Measurements from ENCODE around the gene SH2D4B. TPM values are rescaled to one million over a fixed set of nuclear protein-coding genes. Genes with fewer than 3 reads are reported as not detected.

SH2D4B gene
- total RNA-seq, 1 donor from 2014 or later, result not detected

DNA sequence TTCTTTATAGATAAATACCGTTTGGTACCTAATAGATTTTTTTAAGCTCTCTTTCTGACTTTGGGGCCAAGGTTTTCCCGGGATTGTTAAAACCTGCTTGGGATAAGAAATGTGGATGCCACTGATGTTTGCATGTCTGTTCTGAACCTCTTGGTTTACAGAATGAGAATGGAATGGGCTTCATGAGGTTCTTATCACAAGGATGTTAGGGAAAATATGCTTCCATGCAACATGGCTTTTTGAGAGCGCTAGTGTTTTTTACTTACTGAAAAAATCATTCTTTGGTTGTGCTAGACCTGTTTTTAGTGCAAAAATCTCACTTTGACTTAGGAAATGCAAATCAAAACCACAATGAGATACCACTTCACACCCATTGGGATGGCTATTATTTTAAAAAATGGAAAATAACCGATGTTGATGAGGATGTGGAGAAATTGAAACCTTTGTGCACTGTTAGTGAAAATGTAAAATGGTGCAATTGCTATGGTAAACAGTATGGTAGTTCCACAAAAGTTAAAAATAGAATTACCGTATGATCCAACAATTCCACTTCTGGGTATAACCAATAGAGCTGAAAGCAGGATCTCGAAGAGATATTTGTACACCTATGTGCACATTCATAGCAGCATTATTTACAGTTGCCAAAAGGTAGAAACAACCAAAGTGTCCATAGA lies 44.7 kb upstream of the SH2D4B start:
- Histone ChIP-seq H3K4me1 (peaks cover 77% of the 10 kb centered on the region), H3K4me3 (no peak overlapping the region), H3K9me3 (no peaks in the 10 kb centered on the region), H3K36me3 (peaks cover 0 to 19% of the 10 kb centered on the region in 2 donors), H3K27me3 (no peaks in the 10 kb centered on the region), H3K27ac (no peak overlapping the region)
- no peak for DNase-seq (ENCODE audit: extremely low spot score in 2 of 2)
- TF ChIP-seq, protein P1, sequence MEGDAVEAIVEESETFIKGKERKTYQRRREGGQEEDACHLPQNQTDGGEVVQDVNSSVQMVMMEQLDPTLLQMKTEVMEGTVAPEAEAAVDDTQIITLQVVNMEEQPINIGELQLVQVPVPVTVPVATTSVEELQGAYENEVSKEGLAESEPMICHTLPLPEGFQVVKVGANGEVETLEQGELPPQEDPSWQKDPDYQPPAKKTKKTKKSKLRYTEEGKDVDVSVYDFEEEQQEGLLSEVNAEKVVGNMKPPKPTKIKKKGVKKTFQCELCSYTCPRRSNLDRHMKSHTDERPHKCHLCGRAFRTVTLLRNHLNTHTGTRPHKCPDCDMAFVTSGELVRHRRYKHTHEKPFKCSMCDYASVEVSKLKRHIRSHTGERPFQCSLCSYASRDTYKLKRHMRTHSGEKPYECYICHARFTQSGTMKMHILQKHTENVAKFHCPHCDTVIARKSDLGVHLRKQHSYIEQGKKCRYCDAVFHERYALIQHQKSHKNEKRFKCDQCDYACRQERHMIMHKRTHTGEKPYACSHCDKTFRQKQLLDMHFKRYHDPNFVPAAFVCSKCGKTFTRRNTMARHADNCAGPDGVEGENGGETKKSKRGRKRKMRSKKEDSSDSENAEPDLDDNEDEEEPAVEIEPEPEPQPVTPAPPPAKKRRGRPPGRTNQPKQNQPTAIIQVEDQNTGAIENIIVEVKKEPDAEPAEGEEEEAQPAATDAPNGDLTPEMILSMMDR (IDR thresholded peaks at IDR 0.05), result no peak
- TF ChIP-seq POLR2A (IDR thresholded peaks at IDR 0.05), result no peak
- TF ChIP-seq POLR2AphosphoS5 (IDR thresholded peaks at IDR 0.05; ENCODE audit: insufficient read depth in 1 of 2, low read depth in 1 of 2), result no peak
- intact Hi-C loops (cut with DNase I), result no loop called here

DNA sequence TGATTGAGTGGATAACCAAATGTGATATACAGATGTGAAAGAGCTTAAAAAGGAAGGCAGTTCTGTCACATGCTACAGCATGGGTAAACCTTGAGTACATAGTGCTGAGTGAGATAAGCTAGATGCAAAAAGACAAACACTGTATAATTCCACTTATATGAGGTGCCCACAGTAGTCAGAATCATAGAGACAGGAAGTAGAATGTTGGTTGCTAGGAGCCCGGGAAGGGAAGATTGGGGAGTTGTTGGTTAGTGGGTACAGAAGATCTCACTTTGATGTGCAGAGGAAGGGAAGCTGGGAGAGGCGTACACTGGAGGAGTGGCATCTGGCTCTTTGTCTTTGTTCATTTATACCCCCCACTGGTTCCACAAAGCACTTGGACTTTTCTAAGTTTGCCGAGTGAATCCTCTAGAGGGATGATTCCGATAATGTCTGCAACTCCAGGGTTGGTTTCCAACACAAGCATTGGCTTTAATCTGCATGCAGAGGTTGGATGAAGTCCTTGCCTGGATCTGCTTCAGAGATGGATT lies 44.1 kb upstream of the SH2D4B start:
- Histone ChIP-seq H3K4me3 (no peak overlapping the region), H3K27ac (peak overlapping the region; percentile 36), H3K4me1 (peaks cover 77% of the 10 kb centered on the region), H3K9me3 (no peaks in the 10 kb centered on the region), H3K27me3 (no peaks in the 10 kb centered on the region), H3K36me3 (peaks cover 0 to 19% of the 10 kb centered on the region in 2 donors)
- DNase-seq (ENCODE audit: extremely low spot score in 2 of 2), result no peak
- no peak for TF ChIP-seq POLR2AphosphoS5 (IDR thresholded peaks at IDR 0.05; ENCODE audit: insufficient read depth in 1 of 2, low read depth in 1 of 2)
- TF ChIP-seq POLR2A (IDR thresholded peaks at IDR 0.05), result no peak
- TF ChIP-seq, protein P1 (IDR thresholded peaks at IDR 0.05), result no peak
- intact Hi-C loops (cut with DNase I), result no loop called here

GRCh38 chr10:80496555-80497172 lies 41.0 kb upstream of the SH2D4B start:
- Histone ChIP-seq H3K27ac (peak overlapping the region; percentile 91), H3K9me3 (no peaks in the 10 kb centered on the region), H3K4me1 (peaks cover 95% of the 10 kb centered on the region), H3K36me3 (no peaks in the 10 kb centered on the region), H3K4me3 (no peak overlapping the region), H3K27me3 (no peaks in the 10 kb centered on the region)
- no peak for DNase-seq (ENCODE audit: extremely low spot score in 2 of 2)
- TF ChIP-seq POLR2A (IDR thresholded peaks at IDR 0.05), result no peak
- TF ChIP-seq, protein P1 (IDR thresholded peaks at IDR 0.05), result no peak
- TF ChIP-seq POLR2AphosphoS5 (IDR thresholded peaks at IDR 0.05; ENCODE audit: insufficient read depth in 1 of 2, low read depth in 1 of 2), result no peak
- intact Hi-C loops (cut with DNase I), result loop anchor here (5.0 kb wide), 1 partner anchor 34 kb away; no protein-coding TSS in a partner anchor

DNA sequence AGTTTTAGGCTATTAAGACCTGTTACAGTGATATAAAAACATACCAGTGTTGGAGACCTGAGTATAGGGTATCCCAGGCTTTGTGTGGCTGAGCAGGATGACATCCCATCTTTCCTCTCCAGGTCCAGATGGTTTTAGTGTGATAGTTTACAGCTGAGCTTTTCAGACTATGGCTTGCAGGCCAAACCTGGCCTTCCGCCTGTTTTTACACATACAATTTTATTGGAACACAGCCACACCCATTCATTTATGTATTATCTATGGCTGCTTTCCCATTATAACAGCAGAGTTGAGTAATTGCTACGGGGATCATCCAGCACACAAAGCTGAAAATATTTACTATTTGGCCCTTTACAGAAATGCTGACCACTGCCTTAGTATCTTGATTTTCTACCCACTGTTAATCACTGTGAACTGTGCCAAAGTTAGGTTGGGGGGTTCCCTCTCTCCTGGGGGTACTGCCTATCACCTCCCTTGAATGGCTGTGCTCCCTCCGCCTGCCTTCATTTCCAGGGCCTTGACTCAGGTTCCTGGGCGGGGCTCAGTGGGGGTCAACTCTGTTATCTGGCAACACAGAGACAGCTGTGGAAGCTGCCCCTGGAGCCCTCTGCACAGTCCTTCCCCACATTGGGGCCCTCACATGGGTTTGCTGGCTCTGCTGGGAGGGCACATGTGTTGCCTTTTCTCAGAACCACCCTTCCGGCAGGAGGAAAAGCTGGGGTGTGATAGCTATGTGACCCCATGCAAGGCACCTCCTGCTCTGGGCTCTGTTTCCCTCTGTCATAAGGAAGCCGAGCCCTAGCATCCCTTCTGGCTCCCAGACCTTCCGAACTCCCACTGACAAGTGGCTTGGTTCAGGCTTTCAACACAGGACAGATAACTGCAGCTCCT lies 40.3 kb upstream of the SH2D4B start:
- no peaks in the 10 kb centered on the region for H3K36me3 ChIP-seq
- TF ChIP-seq POLR2A (IDR thresholded peaks at IDR 0.05) (no peak), POLR2AphosphoS5 (IDR thresholded peaks at IDR 0.05; ENCODE audit: insufficient read depth in 1 of 2, low read depth in 1 of 2) (peak in 1 of 2 donors; percentile 59)
- no peak overlapping the region for H3K4me3 ChIP-seq
- H3K27me3 ChIP-seq, result no peaks in the 10 kb centered on the region
- intact Hi-C loops (cut with DNase I), result loop anchor here (5.0 kb wide), 1 partner anchor 35 kb away; no protein-coding TSS in a partner anchor
- H3K4me1 ChIP-seq, result peaks cover 98% of the 10 kb centered on the region
- H3K27ac ChIP-seq, result peak overlapping the region; percentile 91
- H3K9me3 ChIP-seq, result no peaks in the 10 kb centered on the region
- no peak for DNase-seq (ENCODE audit: extremely low spot score in 2 of 2)
